NCI-H2107 treated with DMSO at 0.1 percent for 48 hours (cell line): Measurements from ENCODE around the gene BPIFA2.
"Not testable (repeated sequence)": the region's sequence is repeated elsewhere in the genome, so short reads cannot be mapped to it uniquely, and the experiment has no call there.

ENCODE experiments used
- DNase-seq: peaks from one replicate; lab custom pipeline; 2025; ENCODE audit not compliant: unreplicated experiment; lab: John Stamatoyannopoulos, UW

BPIFA2 gene

GRCh38 chr20:33167859-33168258, at the start of gene BPIFA2:
Gene BPIFA2 (plus strand): TSS chr20:33168159. CDS start chr20:33169146, 987 bp downstream.
- no peak for DNase-seq

GRCh38 chr20:33119725-33120720, 47.9 kb upstream of the BPIFA2 start:
- DNase-seq = no peak

GRCh38 chr20:33120934-33121333, 47.0 kb upstream of the BPIFA2 start:
- DNase-seq = no peak

GRCh38 chr20:33122297-33122696, 45.7 kb upstream of the BPIFA2 start:
- not testable (repeated sequence) for DNase-seq

GRCh38 chr20:33124261-33124660, 43.7 kb upstream of the BPIFA2 start:
- DNase-seq = no peak

GRCh38 chr20:33124994-33125393, 43.0 kb upstream of the BPIFA2 start:
- DNase-seq = no peak

GRCh38 chr20:33125983-33126382, 42.0 kb upstream of the BPIFA2 start:
- no peak for DNase-seq

- no peak for DNase-seq
Measured at GRCh38 chr20:33127422-33128097, 40.4 kb upstream of the BPIFA2 start.

GRCh38 chr20:33130568-33131061, 37.3 kb upstream of the BPIFA2 start:
- no peak for DNase-seq

- no peak for DNase-seq
Measured at GRCh38 chr20:33131949-33132473, 35.9 kb upstream of the BPIFA2 start.

GRCh38 chr20:33132513-33133372, 35.2 kb upstream of the BPIFA2 start:
- no peak for DNase-seq

- no peak for DNase-seq
Measured at GRCh38 chr20:33133373-33133941, 34.5 kb upstream of the BPIFA2 start.

GRCh38 chr20:33137195-33137594, 30.8 kb upstream of the BPIFA2 start:
- no peak for DNase-seq

- no peak for DNase-seq
Measured at GRCh38 chr20:33139467-33139866, 28.5 kb upstream of the BPIFA2 start.

GRCh38 chr20:33145521-33145920, 22.4 kb upstream of the BPIFA2 start:
- DNase-seq = no peak

- DNase-seq = no peak
Measured at GRCh38 chr20:33147299-33147698, 20.7 kb upstream of the BPIFA2 start.

- no peak for DNase-seq
Measured at GRCh38 chr20:33148040-33148439, 19.9 kb upstream of the BPIFA2 start.

- DNase-seq = no peak
Measured at GRCh38 chr20:33154252-33154651, 13.7 kb upstream of the BPIFA2 start.

- DNase-seq = no peak
Measured at GRCh38 chr20:33158637-33159385, 9.1 kb upstream of the BPIFA2 start.

GRCh38 chr20:33159713-33160112, 8.2 kb upstream of the BPIFA2 start:
- DNase-seq = no peak
